Measurements from ENCODE around the gene OSMR. TPM values are rescaled to one million over a fixed set of nuclear protein-coding genes. Genes with fewer than 3 reads are reported as not detected.

OSMR gene
- total RNA-seq, 1 donor, result 174 TPM

GRCh38 chr5:38878391-38879077 lies 32.7 kb downstream of the OSMR start:
- DNase-seq (ENCODE audit: insufficient read length, low spot score, missing footprints), result no peak
- H3K9me3 ChIP-seq (ENCODE audit: low read depth, low read length), result no peaks in the 10 kb centered on the region
- H3K36me3 ChIP-seq (ENCODE audit: insufficient read depth, low read length), result peaks cover 85% of the 10 kb centered on the region
- no peak for TF ChIP-seq CTCF (IDR thresholded peaks at IDR 0.05; ENCODE audit: extremely low read depth, low read depth, low read length)
- H4K20me1 ChIP-seq (ENCODE audit: insufficient read depth, low read length), result peaks cover 35% of the 10 kb centered on the region
- no peak overlapping the region for H3K4me3 ChIP-seq (ENCODE audit: insufficient read depth, low read length)
- no peak overlapping the region for H3K4me2 ChIP-seq (ENCODE audit: insufficient read depth, low read length)
- no peak overlapping the region for H2AFZ ChIP-seq (ENCODE audit: low read length)
- H3K27me3 ChIP-seq (ENCODE audit: insufficient read depth, low read length), result no peaks in the 10 kb centered on the region
- peaks cover 61% of the 10 kb centered on the region for H3K79me2 ChIP-seq (ENCODE audit: insufficient read depth, low read length)
- H3K4me1 ChIP-seq (ENCODE audit: insufficient read depth, low read length), result no peaks in the 10 kb centered on the region
- H3K27ac ChIP-seq (ENCODE audit: low read depth, low read length), result no peak overlapping the region

GRCh38 chr5:38879078-38879460 lies 33.3 kb downstream of the OSMR start:
- H4K20me1 ChIP-seq (ENCODE audit: insufficient read depth, low read length), result peaks cover 34% of the 10 kb centered on the region
- H3K4me1 ChIP-seq (ENCODE audit: insufficient read depth, low read length), result no peaks in the 10 kb centered on the region
- no peak for DNase-seq (ENCODE audit: insufficient read length, low spot score, missing footprints)
- no peak overlapping the region for H3K27ac ChIP-seq (ENCODE audit: low read depth, low read length)
- H3K9me3 ChIP-seq (ENCODE audit: low read depth, low read length), result no peaks in the 10 kb centered on the region
- no peak overlapping the region for H3K4me2 ChIP-seq (ENCODE audit: insufficient read depth, low read length)
- H3K36me3 ChIP-seq (ENCODE audit: insufficient read depth, low read length), result peaks cover 85% of the 10 kb centered on the region
- no peak for TF ChIP-seq CTCF (IDR thresholded peaks at IDR 0.05; ENCODE audit: extremely low read depth, low read depth, low read length)
- H2AFZ ChIP-seq (ENCODE audit: low read length), result no peak overlapping the region
- no peak overlapping the region for H3K4me3 ChIP-seq (ENCODE audit: insufficient read depth, low read length)
- H3K79me2 ChIP-seq (ENCODE audit: insufficient read depth, low read length), result peaks cover 56% of the 10 kb centered on the region
- H3K27me3 ChIP-seq (ENCODE audit: insufficient read depth, low read length), result no peaks in the 10 kb centered on the region

- TF ChIP-seq CTCF (IDR thresholded peaks at IDR 0.05; ENCODE audit: extremely low read depth, low read depth, low read length), result no peak
Measured at GRCh38 chr5:38883842-38884241, 38.0 kb downstream of the OSMR start.

GRCh38 chr5:38885208-38885607 lies 39.4 kb downstream of the OSMR start:
- Histone ChIP-seq H2AFZ (ENCODE audit: low read length) (no peak overlapping the region), H3K4me1 (ENCODE audit: insufficient read depth, low read length) (no peaks in the 10 kb centered on the region), H3K79me2 (ENCODE audit: insufficient read depth, low read length) (peaks cover 7% of the 10 kb centered on the region), H3K27me3 (ENCODE audit: insufficient read depth, low read length) (no peaks in the 10 kb centered on the region), H3K4me2 (ENCODE audit: insufficient read depth, low read length) (no peak overlapping the region), H3K27ac (ENCODE audit: low read depth, low read length) (no peak overlapping the region), H3K36me3 (ENCODE audit: insufficient read depth, low read length) (peaks cover 79% of the 10 kb centered on the region), H4K20me1 (ENCODE audit: insufficient read depth, low read length) (peaks cover 12% of the 10 kb centered on the region), H3K9me3 (ENCODE audit: low read depth, low read length) (no peaks in the 10 kb centered on the region), H3K4me3 (ENCODE audit: insufficient read depth, low read length) (no peak overlapping the region)
- TF ChIP-seq CTCF (IDR thresholded peaks at IDR 0.05; ENCODE audit: extremely low read depth, low read depth, low read length), result no peak
- DNase-seq (ENCODE audit: insufficient read length, low spot score, missing footprints), result no peak

More at GRCh38 chr5:38883842-38884241, 38.0 kb downstream of the OSMR start:
- no peak overlapping the region for H3K4me2 ChIP-seq (ENCODE audit: insufficient read depth, low read length)
- DNase-seq (ENCODE audit: insufficient read length, low spot score, missing footprints), result no peak
- peaks cover 18% of the 10 kb centered on the region for H4K20me1 ChIP-seq (ENCODE audit: insufficient read depth, low read length)
- H3K4me1 ChIP-seq (ENCODE audit: insufficient read depth, low read length), result no peaks in the 10 kb centered on the region
- peaks cover 15% of the 10 kb centered on the region for H3K79me2 ChIP-seq (ENCODE audit: insufficient read depth, low read length)
- no peaks in the 10 kb centered on the region for H3K9me3 ChIP-seq (ENCODE audit: low read depth, low read length)
- H3K36me3 ChIP-seq (ENCODE audit: insufficient read depth, low read length), result peaks cover 85% of the 10 kb centered on the region
- no peaks in the 10 kb centered on the region for H3K27me3 ChIP-seq (ENCODE audit: insufficient read depth, low read length)
- no peak overlapping the region for H3K4me3 ChIP-seq (ENCODE audit: insufficient read depth, low read length)
- H3K27ac ChIP-seq (ENCODE audit: low read depth, low read length), result no peak overlapping the region
- no peak overlapping the region for H2AFZ ChIP-seq (ENCODE audit: low read length)
